IPS-18c (cell line): ENCODE data around the gene LRWD1.

Experiments used
- H3K4me3 ChIP-seq: 2 replicates; pipeline ENCODE4 v1.7.0; 2013; ENCODE audit warnings: low read depth, mild to moderate bottlenecking, low read length, moderate library complexity; ENCODE audit not compliant: insufficient read depth
- H3K9me3 ChIP-seq: one replicate; pipeline ENCODE4 v1.6.1; 2013; ENCODE audit warnings: mild to moderate bottlenecking, low read length, moderate library complexity; ENCODE audit not compliant: control insufficient read depth, insufficient read depth

The LRWD1 gene

DNA sequence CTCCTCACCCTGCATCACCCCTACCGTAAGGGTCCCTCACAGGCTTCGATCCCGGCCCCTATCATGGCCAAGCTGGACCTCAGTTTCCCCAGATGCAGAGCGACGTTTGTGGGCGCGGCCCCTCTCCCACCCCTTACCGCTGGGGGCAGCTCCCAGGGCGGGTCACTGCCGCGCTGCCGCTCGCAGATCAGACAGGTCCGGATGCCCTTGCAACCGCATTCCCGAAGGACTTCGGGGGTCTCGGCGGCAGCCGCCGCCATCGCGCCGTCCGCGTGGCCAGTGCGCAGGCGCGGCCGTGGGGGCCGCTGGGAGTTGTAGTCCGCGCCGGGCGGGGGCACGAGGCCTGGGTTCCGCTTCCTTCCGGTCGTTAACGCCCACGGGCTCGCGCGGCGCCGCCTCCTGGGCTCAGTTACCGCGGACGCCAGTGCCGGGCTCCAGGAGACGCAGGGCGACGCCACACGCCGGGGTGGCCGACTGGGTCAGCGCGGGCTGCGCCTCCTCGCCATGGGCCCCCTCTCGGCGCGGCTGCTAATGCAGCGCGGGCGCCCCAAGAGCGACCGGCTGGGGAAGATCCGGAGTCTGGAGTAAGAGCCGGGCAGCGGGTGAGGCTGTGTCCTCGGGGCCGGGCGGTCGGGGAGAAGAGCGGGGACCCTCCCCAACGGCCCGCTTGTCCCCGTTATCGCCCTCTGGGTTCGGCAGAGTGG, at the start of gene LRWD1, which contains the start of gene ALKBH4:
Gene LRWD1, plus strand, starts transcription at position 408 of the 704 bp plus-strand sequence. Its CDS starts 97 bp downstream, at position 505.
Gene ALKBH4, minus strand, starts transcription at position 287 of the 704 bp plus-strand sequence. Its CDS starts 27 bp downstream, at position 260.
- Histone ChIP-seq H3K9me3 (no peaks in the 10 kb centered on the region), H3K4me3 (peak within 1 kb of the TSS; percentile 97)

DNA sequence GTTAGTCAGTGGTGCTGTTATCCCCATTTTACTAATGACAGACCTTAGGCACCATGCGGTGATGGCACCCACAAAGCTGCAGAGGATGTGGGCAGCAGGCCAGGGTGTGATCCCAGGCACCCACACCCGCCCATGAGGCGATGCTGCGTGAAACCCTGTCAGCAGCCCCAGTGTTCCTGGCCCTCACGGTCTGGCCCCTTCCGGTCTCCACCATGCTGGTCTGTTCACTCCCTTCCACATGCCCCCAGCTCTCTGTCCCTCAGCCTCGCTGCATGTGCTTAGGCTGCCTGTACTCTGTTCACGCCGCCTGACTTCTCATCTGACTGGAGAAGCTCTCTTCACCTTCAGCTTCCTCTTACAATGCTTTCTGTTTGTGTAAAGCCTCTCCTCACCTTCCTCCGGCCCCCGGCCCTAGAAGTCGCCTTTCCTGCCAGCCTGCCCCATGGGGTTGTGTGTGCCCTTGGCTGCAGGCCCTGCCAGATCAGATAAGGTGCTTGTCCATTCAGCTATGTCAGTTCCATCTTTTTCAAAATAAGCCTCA, 49.0 kb upstream of the LRWD1 start:
- no peaks in the 10 kb centered on the region for H3K9me3 ChIP-seq
- H3K4me3 ChIP-seq, result no peak overlapping the region

DNA sequence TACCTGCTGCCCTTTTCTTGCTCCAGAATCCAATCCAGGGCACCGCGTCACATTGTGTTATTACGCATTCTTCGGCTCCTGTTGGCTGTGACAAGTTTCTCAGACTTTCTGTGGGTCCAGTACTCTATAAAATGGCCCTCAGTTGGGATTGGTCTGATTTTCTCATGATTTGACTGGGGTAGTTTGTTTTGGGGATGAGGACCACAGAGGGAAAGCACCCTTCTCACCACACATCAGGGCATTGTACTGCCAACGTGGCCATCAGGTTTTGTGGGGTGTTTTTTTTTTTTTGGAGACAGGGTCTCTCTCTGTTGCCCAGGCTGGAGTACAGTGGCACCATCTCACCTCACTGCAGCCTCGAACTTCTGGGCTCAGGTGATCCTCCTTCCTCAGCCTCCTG, 48.4 kb upstream of the LRWD1 start:
- no peak overlapping the region for H3K4me3 ChIP-seq
- H3K9me3 ChIP-seq, result no peaks in the 10 kb centered on the region

DNA sequence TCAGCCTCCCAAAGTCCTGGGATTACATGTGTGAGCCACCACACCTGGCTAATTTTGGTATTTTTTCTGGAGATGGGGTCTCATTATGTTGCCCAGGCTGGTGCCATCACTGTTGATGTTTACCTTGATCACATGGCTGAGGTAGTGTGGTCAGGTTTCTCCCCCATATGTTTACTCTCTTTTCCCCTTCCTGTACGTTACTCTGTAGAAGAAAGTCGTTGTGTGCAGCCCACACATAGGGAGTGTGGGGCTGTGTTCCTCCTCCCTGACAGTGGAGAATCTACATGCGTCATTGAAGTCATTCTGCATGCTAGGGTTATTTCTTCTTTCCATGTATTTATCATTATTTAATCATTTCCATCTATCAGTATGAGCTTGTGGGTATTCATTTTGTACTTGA, 47.7 kb upstream of the LRWD1 start:
- Histone ChIP-seq H3K9me3 (no peaks in the 10 kb centered on the region), H3K4me3 (no peak overlapping the region)

DNA sequence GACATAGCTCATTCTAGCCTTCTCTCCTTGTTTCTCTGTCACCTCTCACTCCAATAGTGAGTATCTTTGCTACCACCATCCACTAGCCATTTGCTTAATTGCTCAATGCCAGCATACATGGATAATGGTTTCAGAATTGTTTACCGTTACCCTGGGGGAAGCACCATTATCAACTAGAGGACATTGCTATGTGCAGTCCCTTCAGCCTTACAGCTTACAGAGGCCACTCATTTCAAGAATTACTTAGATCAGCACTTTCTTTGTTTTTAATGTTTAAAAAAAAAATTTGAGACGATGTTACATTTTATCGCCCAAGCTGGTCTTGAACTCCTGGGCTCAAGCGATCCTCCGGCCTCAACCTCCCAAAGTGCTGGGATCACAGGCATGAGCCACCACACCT, 46.2 kb upstream of the LRWD1 start:
- no peak overlapping the region for H3K4me3 ChIP-seq
- no peaks in the 10 kb centered on the region for H3K9me3 ChIP-seq

DNA sequence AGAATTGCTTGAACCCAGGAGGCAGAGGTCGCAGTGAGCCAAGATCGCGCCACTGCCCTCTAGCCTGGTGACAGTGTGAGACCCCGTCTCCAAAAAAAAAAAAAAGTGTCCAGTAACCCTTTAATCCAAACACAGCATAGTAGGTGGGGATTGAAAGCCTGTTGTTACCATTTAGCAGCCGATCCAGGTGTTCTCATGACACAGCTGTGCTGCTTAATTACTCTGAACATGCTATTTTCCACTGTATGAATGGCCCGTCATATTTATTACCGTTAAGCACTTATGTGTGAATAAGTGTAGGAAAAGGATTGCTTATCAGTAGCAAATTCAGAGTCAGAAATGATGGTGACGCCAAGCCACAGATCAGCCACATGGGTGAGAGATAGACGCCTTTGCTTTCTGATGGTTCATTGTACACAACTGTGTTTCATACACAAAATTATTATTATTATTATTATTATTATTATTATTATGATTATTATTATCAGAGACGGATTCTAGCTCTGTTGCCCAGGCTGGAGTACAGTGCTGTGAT, 43.0 kb upstream of the LRWD1 start:
- no peaks in the 10 kb centered on the region for H3K9me3 ChIP-seq
- H3K4me3 ChIP-seq, result no peak overlapping the region

DNA sequence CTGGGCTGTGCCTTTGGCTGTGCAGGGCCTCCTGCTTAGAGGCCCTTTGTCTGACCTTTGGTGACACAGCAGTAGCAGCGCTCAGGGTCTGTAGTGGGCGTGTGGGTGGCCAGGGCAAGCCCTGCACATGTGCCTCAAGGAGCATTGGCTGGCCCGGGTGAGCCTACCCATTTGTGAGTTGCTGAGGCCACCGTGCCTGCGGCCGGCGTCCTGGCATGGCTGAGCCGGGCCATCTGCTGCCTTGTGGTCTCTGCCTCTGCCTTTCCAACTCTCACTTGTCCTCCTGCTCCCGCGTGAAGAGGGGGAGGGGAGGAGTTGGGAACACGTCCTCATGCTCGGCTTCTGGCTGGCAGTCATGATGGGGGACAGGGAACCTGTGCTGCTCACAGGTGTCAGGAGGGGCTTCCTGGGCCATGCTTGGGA, 40.6 kb upstream of the LRWD1 start:
- Histone ChIP-seq H3K4me3 (no peak overlapping the region), H3K9me3 (no peaks in the 10 kb centered on the region)

DNA sequence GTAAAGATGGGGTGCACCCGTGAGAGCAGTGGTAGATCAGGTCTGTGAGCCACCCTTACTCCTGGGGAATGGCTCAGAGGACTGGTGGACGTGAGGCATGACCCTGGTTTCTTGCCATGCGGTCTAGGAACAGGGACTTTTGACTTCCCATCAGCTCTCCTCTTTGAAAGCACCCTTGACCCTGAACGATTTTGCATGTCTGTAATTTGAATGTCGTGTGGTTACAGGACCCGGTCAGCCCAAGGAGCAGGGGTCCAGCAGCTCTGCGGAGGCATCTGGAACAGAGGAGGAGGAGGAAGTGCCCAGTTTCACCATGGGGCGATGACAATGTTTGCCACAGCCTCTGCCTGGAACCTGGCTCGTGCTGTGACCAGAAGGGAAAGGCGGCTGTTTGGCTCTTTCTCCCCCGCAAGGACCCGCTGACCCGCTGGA, 40.0 kb upstream of the LRWD1 start:
- Histone ChIP-seq H3K4me3 (no peak overlapping the region), H3K9me3 (no peaks in the 10 kb centered on the region)

DNA sequence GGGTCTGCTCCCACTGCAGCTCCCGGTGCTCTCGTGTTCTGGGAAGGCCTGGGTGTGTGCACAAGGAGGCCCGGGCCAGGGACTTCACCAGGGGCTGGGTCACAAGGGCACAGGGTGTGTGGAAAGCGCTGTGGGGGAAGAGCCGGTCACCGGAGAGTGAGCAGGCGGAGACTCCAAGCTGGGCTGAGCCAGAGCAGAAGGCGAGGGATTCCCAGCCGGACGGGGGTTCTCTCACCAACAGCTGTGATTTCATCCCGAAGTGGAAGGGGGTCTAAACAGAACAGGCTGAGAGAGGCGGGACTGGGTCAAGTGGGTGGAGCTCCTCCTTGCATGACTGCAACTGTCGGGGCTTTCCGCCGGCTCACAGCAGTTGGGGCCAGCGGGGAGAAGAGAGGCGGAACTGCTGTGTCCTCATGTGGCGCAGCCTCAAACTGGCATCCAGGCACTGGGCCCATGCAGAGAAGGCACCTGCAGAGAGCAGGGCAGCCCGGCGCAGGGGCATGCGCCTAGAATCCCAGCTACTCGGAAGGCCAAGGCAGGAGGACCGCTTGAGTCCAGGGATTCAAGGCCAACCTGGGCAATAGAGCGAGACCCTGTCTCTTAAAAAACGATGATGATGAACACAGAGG, 39.0 kb upstream of the LRWD1 start:
- Histone ChIP-seq H3K4me3 (no peak overlapping the region), H3K9me3 (no peaks in the 10 kb centered on the region)

DNA sequence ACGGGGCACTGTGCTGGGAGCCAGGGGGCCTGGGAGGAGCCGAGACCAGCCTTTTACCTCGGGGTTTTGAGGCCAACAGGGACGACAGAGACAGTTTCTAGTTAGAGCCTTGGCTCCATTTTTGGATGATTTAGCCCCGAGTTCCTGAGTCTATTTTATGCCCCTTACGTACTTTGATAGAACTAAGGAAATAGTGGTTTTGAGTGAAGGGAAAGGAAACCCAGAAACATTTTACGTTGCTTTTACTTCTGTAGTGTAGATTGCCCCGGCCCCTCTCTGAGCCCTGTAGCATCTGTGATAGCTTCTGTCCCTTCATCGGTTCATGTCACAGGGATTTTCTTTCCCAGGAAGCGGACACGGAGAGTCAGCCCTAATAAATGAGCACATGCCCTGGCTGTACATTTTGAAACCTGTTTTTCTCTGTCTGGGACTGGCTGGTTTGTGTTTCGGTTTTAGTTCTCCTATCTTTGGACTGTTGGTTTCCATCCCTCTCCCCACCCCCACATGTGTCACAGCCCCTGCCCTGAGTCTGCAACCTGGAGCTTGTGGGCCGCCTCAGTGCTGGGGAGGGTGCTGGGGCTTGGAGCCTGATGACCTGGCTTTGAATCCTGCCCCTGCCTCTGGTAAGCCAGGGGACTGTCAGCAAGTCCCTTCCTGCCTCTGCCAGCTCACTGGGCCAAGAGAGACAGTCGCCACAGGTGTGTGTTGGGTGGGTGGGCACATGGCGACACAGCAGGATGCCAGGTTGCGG, 38.3 kb upstream of the LRWD1 start:
- H3K9me3 ChIP-seq, result no peaks in the 10 kb centered on the region
- H3K4me3 ChIP-seq, result no peak overlapping the region

DNA sequence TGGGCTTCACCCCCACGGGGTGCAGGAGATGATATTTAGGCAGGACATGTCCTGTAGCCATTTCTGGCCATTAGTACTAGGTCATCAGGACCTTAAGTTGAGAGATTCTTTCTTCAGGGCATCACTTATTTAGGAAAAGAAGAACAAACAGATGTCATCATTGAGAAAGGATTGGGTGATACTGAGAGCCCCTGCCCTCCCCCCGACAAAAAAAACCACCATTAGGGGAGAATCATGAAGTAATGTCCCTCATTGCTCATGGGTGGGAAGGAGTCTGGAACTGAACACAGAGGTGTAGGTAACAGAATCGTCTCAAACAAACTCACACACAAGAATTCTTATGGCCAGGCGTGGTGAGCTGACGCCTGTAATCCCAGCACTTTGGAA, 37.8 kb upstream of the LRWD1 start:
- no peak overlapping the region for H3K4me3 ChIP-seq
- H3K9me3 ChIP-seq, result no peaks in the 10 kb centered on the region

DNA sequence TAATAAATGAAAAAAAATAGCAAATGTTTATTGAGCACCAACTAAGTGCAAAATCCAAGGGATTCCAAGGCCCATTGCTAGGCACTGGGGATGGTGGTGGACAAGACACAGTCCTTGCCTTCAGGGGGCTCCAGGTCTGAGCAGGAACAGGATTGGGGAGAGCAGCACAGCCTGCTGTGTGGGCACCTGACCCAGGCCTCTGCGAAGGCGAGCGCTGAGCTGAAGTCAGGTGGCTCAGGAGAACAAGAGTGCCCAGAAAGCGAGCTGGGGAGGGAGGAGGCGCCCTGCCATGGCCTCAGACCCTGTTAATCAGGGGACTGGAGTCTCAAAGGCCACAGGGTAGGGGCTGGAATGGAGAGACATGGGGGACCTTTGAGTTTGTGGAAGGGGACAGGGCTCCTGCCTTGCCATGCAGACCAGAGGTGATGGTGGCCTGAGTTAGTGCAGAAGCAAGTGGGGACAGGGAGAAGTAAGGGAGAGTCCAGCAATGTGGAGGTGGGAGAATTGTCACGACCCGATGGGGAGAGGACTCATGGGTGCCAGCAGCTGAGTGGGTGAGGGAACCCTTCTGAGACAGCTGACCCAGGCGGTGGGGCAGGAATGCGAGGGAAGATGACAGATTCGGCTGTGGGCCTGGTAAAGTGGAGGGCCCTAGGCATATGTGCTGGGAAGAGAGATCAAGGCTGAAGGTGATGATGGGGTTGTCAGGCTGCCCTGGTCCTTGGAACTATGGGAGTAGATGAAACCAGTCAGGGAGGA, 35.5 kb upstream of the LRWD1 start:
- H3K9me3 ChIP-seq, result no peaks in the 10 kb centered on the region
- H3K4me3 ChIP-seq, result no peak overlapping the region

DNA sequence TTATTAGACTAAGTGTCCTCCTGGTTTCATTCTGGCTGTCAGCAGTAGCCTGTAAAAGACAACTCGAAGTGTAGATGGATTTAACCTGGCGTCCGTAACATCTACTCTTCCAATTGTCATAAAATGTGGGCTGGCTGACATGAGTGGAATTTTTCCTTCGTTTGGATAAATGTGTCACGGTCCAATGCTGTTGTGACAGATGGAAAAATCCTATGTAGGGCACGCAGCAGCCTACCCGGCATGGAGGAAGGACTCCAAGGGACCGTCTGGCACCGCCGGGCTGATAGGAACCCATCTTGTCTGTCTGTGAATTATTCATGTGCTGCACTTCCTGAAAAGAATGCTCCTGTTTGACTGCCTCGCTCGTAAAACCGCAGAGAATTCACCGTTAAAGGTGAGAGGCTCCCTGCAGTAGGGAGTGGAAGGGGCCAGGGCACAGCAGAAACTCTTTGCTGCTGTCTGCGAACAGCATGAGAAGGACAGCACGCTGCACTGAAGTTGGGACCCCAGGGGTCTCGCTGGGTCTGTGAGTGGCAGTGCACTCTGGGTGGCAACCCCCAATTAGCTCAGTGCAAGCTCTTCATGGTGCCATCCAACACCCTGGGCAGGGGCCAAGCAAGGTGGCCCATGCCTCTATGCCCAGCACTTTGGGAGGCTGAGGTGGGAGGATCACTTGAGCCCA, 33.0 kb upstream of the LRWD1 start:
- no peaks in the 10 kb centered on the region for H3K9me3 ChIP-seq
- no peak overlapping the region for H3K4me3 ChIP-seq

DNA sequence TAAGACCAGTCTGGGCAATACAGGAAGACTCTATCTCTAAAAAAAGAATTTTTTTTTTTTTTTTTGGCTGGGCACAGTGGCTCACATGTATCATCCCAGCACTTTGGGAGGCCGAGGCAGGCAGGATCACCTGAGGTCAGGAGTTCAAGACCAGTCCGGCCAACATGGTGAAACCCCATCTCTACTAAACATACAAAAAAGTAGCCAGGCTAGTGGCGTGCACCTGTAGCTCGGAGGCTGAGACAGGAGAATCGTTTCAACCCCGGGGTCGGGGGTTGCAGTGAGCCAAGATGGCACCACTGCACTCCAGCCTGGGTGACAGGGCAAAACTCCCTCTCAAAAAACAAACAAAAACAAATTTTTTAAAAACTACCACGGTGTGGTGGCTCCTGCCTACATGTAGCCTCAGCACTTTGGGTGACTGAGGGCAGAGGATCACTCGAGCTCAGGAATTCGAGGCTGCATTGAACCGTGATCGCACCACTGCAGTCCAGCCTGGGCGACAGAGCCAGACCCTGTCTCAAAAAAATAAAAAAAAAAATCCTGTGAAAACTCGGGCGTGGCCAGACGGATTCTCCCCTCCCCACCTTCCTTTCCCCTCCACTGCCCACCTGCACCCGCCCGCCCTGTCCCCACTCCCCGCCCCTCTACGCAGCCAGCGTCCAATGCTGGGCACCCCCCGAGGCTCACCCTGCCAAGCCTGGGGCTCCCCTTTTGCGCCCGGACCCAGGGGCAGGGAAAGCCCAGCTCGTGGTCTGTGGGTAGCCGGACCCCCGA, 32.2 kb upstream of the LRWD1 start:
- H3K4me3 ChIP-seq, result peak overlapping the region; percentile 76
- H3K9me3 ChIP-seq, result no peaks in the 10 kb centered on the region

DNA sequence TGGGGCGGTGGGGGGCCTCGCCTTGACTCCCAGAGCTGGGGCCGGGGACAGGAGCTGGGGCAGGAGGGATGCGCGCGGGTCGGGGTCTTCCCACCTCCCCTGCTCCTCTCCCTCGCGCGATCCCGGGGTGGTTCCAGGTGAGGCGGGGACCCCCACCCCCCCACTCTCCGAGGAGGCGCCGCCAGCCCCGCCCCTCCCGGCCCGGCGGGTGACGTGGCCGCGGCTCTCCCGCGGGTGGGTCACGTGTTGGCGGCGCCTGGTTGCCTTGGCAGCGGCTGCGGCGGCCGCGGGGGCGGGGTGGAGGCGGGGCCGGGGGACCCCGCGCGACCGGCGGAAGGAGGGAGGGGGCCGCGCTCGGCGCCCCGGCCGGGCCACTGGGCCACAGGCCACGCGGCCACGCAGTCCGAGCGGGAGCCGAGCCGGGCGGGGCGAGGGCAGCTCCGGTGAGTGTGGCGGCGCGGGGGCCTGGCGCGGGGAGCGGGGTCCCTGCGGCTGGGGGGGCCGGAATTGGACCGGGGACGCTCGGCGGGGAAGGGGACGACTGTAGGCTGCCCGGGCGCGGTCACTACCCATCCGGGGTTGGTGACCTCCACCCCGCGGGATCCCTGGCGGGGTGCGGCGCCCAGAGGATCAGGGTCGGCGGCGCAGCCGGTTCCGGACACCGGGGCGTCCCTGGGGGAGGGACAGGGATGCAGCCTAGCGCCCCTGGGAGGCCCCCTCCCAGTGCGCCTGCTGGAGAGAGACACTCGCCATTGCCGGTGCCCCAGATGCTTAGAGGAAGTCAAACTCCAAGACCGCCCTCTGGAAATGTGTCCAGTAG, 31.4 kb upstream of the LRWD1 start, which contains the start of gene ORAI2:
Gene ORAI2, plus strand, starts transcription at position 357 of the 820 bp plus-strand sequence. CDS start 5,382 bp downstream, outside the sequence.
- Histone ChIP-seq H3K4me3 (peak within 1 kb of the TSS; percentile 76), H3K9me3 (no peaks in the 10 kb centered on the region)
